Measurements from ENCODE around the gene STXBP1. TPM values are rescaled to one million over a fixed set of nuclear protein-coding genes. Genes with fewer than 3 reads are reported as not detected.
"Not testable (repeated sequence)": the region's sequence is repeated elsewhere in the genome, so short reads cannot be mapped to it uniquely, and the experiment has no call there.

The STXBP1 gene
- total and polyA plus RNA-seq, 9 of the 15 experiments (the other 6 are each of a cell fraction or from before 2014, with no cell fraction given), result 4.6 to 35.1 (median 9.7) TPM

GRCh38 chr9:127575875-127576778, 36.0 kb upstream of the STXBP1 start:
- 42% methylated on average over 12 of the region's 13 CpGs for WGBS (ENCODE audit: insufficient coverage, low coverage, missing lambda C conversion rate)
- H3K9me3 ChIP-seq (replicated peaks; ENCODE audit: control insufficient read depth, insufficient read depth, low read depth, low read length), result no peaks in the 10 kb centered on the region
- intact Hi-C loops (cut with micrococcal nuclease), result loop anchor here (5.0 kb wide), 1 partner anchor 39 kb away; no protein-coding TSS in a partner anchor
- H4K20me1 ChIP-seq (replicated peaks; ENCODE audit: control insufficient read depth, insufficient read depth, low read length), result no peaks in the 10 kb centered on the region
- POLR2A ChIA-PET, result no interaction called here
- no peak overlapping the region for H3K9ac ChIP-seq (ENCODE audit: insufficient read depth in 1 of 2, low read depth in 2 of 2, low read length in 2 of 2)
- no peaks in the 10 kb centered on the region for H3K79me2 ChIP-seq (ENCODE audit: control insufficient read depth, insufficient read depth, low read length)
- no peaks in the 10 kb centered on the region for H3K9me1 ChIP-seq (ENCODE audit: control insufficient read depth, insufficient read depth, low read length)
- H3K36me3 ChIP-seq (ENCODE audit: control insufficient read depth, insufficient read depth, low read length), result no peaks in the 10 kb centered on the region
- peaks cover 13 to 20% of the 10 kb centered on the region in 2 experiments; a peak in 4 of 5 replicates for H3K4me1 ChIP-seq (replicated peaks in 1 of 2; ENCODE audit: control insufficient read depth in 2 of 2, insufficient read depth in 2 of 2, low read length in 2 of 2)
- no peak for ATAC-seq
- CTCF ChIA-PET (ENCODE audit: low intra/inter-chr PET ratio), result no interaction called here
- no peaks in the 10 kb centered on the region for H3K27me3 ChIP-seq (ENCODE audit: control insufficient read depth in 2 of 2, insufficient read depth in 2 of 2, low read length in 2 of 2)
- in situ Hi-C loops (cut with MboI), result no loop called here
- H3K27ac ChIP-seq (ENCODE audit: extremely low read depth, low read depth, low read length), result no peak overlapping the region
- no TSS peak for BruUV-seq (replicated peaks)
- FAIRE-seq, result no peak
- H2AFZ ChIP-seq (ENCODE audit: low read depth, low read length), result no peak overlapping the region
- peak; percentile 57 for TF ChIP-seq RBM25 (IDR thresholded peaks at IDR 0.05; ENCODE audit: low read depth, low read length, severe bottlenecking)
- peak; percentile 81 for TF ChIP-seq BCOR (IDR thresholded peaks at IDR 0.05)
- no peak for TF ChIP-seq CEBPB (tag; IDR thresholded peaks at IDR 0.05)
- DNase-seq (ENCODE audit: extremely low read depth in 1 of 4, low spot score in 3 of 4), result no peak
- no peak overlapping the region for H3K4me3 ChIP-seq
- H3K4me2 ChIP-seq (ENCODE audit: insufficient read depth, low read length), result no peak overlapping the region

- BruUV-seq (replicated peaks); H3K79me2 ChIP-seq (ENCODE audit: control insufficient read depth, insufficient read depth, low read length); H3K4me2 ChIP-seq (ENCODE audit: insufficient read depth, low read length); H4K20me1 ChIP-seq (replicated peaks; ENCODE audit: control insufficient read depth, insufficient read depth, low read length); POLR2A ChIA-PET; H3K9me1 ChIP-seq (ENCODE audit: control insufficient read depth, insufficient read depth, low read length); H2AFZ ChIP-seq (ENCODE audit: low read depth, low read length); FAIRE-seq; H3K9me3 ChIP-seq (replicated peaks; ENCODE audit: control insufficient read depth, insufficient read depth, low read depth, low read length); in situ Hi-C loops (cut with MboI); H3K4me3 ChIP-seq; H3K27ac ChIP-seq (ENCODE audit: extremely low read depth, low read depth, low read length); DNase-seq (ENCODE audit: extremely low read depth in 1 of 4, low spot score in 3 of 4); H3K27me3 ChIP-seq (ENCODE audit: control insufficient read depth in 2 of 2, insufficient read depth in 2 of 2, low read length in 2 of 2); ATAC-seq; H3K36me3 ChIP-seq (ENCODE audit: control insufficient read depth, insufficient read depth, low read length); CTCF ChIA-PET (ENCODE audit: low intra/inter-chr PET ratio); H3K9ac ChIP-seq (ENCODE audit: insufficient read depth in 1 of 2, low read depth in 2 of 2, low read length in 2 of 2): not testable (repeated sequence)
- H3K4me1 ChIP-seq (replicated peaks in 1 of 2; ENCODE audit: control insufficient read depth in 2 of 2, insufficient read depth in 2 of 2, low read length in 2 of 2), result peaks cover 14 to 22% of the 10 kb centered on the region in 2 experiments; a peak in 4 of 5 replicates
- 54% methylated on average over 3 of the region's 7 CpGs for WGBS (ENCODE audit: insufficient coverage, low coverage, missing lambda C conversion rate)
- intact Hi-C loops (cut with micrococcal nuclease), result loop anchor here (5.0 kb wide), 1 partner anchor 40 kb away; no protein-coding TSS in a partner anchor
Measured at GRCh38 chr9:127577194-127577593, 34.9 kb upstream of the STXBP1 start.

Measured in K562 (cell line).